NCI-H2171 (cell line): Measurements from ENCODE around the gene SEC14L3.

Experiments used
- DNase-seq: peaks from one replicate; lab custom pipeline; 2025; lab: John Stamatoyannopoulos, UW

SEC14L3 gene

DNA sequence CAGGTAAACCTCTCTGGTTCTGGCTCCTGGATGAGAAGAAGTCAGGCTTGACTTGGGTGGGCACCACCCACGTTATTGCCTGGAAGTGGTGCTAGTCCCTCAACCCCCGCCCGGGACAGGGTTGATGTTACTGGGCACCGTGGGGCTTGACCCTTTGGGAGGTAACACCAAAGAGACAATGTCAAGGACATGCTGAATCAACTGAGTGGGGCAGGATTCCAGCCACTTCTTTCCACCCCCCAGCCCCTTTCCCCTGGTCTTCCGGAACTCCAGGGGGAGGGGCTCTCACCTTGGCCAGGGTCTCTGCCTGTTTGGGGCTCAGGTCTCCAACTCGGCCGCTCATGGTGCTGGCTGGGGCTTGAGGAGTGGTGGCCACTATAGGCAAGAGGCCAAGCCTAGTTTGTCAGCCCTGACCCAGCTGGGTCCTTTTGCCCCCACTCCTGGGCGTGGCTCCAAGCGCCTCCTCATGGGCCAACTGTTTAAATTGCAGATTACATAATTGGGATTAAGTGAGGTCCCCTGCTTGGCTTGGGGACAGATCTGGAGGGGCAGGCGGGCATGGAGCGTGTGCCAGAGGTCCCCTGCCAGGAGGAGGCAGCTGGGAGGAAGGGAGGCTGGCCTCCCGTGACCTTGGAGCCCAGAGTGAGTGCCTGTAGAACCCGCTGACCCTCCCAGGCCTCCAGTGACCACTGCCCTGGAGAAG, at the start of gene SEC14L3:
SEC14L3 (minus strand) TSS at position 402 of the 703 bp plus-strand sequence; CDS start at position 343, 59 bp downstream.
- no peak for DNase-seq

DNA sequence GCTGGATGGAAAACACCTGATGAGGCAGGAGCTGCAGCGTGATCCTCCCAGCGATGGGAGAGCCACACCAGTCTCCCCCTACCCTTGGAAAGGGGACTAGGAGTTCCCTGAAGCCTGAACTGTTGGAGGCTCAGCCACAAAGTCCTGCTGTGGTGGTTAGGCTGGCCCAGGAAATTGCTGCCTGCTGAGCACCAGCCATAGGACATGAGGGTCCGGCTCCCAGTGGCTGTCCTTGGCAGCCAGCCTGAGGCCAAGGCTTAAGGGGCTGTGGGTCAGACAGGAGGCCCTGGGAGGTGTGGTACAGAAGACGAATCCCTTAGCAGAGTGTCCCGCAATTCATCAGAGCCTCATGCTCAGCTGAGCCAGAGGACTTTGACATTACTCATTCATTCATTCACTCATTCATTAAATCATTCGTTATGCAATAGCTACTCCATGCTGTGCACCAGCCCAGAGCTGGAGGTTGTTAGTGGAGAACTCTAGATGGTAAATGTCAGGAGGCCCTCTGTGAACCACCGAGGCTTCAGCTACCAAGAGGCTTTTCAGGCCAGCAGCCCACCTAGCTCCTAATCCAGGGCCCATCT, 48.1 kb upstream of the SEC14L3 start:
- no peak for DNase-seq

DNA sequence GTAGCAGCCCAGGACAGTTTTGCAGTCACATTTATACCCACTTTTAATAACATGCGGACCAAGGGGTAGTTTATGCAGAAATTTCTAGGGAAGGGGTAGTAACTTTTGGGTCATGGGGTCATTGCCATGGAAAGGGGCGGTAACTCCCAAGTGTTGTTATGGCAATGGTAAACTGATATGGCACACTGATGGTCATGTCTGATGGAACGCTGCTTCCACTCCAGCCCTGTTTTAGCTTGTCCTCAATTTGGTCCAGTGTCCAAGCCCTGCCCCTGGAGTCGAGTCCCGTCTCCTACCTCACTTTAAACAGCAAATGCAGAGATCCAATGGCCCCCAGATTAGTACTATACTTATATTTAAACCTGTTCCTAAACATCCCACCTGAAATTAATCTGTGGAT, 44.9 kb upstream of the SEC14L3 start:
- DNase-seq = no peak

DNA sequence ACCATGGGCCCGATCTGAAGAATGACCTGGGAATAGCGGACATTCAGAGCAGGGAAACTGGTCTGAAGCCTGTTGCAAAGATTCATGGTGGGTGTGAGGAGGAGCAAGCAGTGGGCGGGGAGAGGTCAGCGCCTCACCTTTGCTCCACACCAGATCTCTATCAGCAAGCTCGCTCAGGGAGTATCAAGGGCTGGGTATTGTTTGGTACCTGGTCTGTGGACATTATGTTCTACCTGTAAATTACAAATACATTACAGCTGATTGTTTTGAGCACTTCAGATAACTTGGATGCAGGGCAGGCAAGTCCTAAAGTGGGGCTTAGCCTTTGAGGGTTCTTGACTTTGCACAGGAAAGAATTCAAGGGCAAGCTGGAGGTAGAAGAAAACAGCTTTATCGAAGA, 44.5 kb upstream of the SEC14L3 start:
- no peak for DNase-seq

DNA sequence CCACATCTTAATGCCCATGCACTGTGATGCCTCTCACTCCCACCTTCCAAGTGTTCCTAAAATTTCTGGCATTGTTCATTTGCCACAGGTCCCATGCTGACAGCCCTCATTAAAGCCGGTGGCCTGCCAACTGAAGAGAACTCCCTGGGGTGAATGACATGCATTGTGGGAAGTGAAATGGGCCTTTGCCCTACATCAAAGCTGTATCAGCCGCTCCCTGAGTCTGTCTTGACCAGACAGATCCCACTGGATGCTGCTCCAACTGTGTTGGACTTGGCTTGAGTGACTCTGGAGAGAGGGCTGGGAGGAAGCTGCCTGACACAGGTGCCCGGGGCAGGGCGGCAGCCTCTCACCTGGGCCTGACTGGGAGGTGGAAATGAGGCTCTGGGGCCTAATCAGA, 42.4 kb upstream of the SEC14L3 start:
- no peak for DNase-seq

DNA sequence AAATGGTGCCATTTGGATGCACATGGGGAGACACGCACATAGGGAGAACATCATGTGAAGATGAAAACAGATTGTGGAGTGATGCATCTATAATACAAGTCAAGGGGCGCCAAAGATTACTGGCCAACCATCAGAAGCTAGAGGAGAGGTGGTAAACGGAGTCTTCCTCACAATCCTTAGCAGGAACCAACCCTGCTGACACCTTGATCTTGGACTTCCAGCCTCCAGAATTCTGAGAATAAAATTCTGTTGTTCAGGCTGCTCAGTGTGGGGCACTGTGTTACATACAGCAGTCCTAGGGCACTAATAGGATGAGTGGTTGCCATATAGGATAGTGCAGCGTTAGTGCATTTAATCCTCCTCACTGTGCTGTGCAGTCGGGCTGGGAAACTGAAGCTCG, 41.6 kb upstream of the SEC14L3 start:
- DNase-seq = no peak

DNA sequence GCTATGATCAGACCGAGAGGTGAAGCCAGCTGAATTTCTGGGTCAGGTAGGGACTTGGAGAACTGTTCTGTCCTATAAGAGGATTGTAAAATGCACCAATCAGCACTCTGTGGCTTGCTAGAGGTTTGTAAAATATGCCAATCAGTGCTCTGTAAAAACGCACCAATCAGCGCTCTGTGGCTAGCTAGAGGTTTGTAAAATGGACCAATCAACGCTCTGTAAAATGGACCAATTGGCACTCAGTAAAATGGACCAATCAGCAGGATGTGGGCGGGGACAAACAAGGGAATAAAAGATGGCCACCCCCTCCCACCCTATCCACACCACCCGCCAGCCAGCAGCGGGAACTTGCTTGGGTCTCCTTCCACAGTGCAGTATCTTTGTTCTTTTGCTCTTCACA, 40.1 kb upstream of the SEC14L3 start:
- DNase-seq = no peak

DNA sequence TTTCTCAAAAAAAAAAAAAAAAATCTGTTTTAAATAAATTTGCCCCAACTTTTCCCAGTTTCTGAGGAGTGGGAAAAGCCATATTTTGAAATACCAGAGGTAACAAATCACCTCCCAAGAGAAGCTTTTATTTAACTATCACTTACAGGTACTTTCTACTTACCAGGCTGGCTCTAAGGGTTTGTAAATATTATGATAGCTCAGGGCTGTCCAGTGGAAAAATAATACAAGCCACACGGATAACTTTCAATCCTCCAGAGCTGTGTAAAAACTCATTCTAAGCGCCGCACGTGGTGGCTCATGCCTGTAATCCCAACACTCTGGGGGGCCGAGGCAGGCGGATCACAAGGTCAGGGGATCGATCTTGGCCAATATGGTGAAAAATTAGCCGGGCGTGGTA, 39.3 kb upstream of the SEC14L3 start:
- DNase-seq = no peak

DNA sequence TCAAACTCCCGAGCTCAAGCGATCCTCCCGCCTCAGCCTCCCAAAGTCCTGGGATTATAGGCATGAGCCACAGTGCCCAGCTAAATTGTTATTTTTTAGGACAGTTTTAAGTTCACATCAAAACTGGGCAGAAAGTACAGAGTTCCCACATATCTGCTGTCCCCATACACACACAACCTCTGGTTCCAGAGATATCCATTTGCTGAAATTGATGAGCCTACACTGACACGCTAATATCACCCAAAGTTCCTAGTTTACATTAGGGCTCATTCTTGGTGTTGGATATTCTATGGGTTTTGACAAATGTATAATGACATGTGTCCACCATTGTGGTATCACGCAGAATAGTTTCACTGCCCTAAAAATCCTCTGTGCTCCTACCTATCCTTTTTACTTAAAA, 36.4 kb upstream of the SEC14L3 start:
- no peak for DNase-seq

DNA sequence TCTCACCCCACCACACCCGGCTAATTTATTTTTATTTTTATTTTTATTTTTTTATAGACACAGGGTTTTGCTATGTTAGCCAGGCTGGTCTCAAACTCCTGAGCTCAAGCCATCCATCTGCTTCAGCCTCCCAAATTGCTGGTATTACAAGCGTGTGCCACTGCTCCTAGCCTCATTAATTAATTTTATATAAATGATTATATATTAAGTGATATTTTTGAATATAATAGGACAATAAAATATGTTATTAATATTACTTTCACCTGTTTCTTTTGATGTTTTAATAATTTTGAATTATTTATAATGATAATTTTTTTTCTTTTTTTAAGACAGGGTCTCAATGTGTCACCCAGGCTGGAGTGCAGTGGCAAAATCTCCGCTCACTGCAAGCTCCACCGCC, 35.9 kb upstream of the SEC14L3 start:
- DNase-seq = no peak

DNA sequence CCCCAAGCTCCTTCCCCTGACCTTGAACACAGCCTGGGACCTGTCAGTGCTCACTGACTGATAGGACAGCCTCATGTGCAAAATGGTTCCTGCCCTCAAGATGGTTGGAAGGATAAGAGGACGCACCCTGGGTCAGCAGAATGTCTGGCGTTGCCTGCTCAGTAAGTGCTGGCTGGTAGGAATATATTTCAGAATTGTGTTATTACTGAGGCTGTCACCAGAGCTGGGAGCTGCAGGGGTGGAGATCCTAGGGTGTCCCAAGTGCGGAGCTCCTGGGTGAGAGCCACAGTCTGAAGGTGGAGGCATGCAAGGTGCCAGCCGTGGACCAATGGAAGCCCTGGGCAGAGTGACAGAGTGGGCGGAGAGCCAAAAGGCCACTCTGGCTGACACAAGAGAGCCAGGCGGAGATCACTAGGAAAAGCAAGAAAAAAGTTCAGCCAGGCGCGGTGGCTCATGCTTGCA, 34.7 kb upstream of the SEC14L3 start:
- no peak for DNase-seq

DNA sequence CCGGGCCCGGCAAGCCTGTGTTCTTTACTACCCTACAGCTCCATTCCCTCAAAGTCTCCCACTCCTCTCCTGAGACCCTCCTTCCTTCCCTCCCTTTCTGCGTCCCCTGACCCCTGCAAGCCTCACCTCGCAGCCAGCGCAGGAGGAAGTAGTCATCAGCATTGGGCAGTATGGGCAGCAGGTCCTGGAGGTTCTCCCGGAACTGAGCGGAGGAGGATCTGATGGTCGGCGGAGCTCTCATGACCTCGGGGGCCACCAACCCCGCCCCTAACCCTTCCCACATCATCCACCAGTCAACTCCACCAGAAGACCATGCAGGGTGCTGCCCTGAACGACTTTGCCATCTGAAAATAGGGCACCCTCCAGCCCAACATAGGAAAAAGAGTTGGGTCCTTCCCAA, 31.7 kb upstream of the SEC14L3 start:
- no peak for DNase-seq

DNA sequence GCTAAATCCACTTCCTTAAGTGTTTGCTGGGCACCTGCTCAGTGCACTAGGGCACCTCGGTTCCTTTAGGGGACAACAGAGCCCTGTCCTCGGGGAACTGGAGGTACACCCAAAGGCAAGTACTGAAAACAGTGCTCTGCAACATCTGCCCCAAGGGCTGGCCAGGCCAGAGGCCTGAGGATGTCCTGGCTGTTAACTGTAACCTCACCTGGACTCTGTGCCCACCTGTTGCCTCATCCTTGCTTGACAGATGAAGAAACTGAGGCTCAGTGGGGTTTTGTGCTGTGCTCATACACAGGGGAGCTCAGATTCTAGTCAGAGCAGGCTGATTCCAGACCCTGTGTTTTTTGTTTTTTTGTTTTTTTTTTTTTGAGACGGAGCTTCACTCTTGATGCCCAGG, 31.1 kb upstream of the SEC14L3 start:
- DNase-seq = no peak

DNA sequence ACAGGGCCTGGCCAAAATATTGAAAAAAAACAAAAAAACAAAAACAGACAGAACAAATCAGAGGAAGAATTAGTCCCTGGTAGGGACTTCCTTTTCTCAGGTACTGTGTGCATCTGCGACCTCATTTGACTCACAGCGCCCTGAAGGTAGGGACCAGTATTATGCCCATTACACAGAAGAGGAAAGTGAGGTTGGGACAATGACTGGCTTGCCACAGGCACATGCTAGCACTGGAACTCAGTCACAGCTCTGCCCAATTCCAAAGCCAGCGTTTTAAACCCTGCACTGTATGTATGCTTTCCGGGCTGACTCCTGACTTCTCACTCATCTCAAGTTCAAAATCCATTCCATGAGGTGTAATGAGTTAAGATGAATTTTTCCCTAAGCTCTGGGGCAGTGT, 30.3 kb upstream of the SEC14L3 start:
- no peak for DNase-seq

DNA sequence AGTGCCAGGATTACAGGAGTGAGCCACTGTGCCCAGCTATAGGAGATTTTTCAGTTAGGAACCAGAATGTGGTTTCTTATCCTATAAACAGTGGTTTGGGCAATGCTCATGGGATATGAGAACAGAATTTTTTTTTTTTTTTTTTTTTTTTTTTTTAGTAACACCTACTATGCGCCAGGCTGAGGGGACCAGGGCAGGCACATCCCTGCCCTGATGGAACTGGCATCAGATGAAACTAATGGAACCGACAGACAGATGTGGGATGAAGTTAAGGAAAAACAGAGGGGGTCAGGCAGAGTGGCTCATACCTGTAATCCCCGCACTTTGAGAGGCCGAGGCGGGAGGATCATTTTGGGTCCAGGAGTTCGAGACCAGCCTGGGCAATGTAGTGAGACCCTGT, 28.8 kb upstream of the SEC14L3 start:
- DNase-seq = no peak

DNA sequence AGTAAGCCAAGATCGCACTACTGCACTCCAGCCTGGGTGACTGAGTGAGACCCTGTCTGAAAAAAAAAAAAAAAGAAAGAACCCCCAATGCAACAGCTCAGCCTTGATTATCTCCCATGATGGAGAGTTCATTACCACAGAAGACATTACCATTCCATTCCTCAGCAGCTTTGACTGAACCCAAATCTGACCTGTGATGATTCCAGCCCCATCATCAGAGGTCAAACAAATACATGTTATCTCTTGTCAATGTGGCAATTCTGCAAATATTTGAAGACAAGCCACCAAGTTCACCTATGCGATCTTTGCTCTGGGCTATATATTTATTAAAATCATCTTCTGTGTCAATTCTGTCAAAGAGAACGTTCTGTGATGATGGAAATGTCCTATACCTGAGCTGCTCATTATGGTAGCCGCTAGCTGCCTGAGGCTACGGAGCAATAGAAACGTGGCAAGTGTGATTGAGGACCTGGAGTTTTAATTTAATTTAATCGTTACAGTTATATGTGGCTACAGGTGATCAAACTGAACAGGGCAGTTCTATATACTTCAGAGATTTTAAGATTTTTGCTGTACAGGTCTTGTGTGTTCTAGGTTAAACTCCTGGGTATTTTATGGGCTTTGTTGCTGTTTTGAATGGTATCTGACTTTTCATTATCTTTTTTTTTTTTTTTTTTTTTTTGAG, 25.8 kb upstream of the SEC14L3 start:
- DNase-seq = no peak

DNA sequence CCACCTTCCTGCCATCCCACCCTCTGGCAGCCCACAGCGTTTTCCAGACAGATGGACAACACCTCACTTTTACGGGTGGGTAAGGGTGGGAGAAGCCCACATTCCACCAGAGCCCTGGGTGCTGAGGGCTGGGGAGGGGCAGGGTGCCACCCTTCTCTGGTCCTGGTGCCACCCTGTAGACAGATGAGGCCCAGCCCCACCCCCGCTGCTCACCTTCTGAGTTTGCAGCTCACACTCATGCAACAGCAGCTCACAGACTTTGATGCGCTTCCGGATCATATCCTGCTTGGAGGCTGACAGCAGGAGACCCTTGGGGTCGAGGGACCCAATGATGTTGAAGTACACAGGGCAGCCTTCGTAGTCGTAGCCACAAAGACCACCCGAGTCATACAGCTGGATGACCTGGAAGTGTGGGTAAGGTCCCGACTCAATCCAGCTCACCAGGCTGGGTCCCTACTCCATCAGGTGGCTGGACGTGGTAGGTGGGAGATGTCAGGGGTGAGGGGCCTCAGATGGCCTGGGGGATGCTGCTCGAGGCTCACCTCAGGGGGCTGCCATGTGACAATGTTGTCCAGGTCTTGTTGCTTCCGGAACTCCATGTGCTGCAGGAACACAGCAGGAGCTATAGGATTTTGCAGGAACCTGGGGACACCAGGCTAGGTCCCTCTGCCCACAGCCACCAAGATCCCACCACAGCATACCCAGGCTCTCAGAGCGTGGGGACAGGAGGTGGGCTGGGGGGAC, 23.4 kb upstream of the SEC14L3 start:
- no peak for DNase-seq

DNA sequence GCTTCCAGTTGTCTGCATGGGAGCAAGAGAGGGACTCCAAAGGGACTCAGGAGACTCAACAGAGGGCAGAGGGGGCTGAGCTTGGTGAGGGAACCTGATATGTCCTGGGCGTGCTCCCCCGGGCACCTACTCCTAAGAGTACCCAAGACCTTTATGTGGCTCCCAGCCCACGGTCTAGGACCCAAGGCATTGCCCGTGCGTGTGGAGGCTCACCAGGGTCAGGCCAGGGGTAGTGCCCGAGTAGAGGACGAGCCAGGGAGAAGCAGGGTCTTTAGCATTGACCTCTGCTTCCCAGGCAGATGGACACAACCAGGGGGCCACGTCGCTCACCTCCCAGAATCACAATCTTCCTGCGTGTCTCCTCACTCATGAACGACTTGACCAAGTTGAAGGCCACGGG, 20.3 kb upstream of the SEC14L3 start:
- DNase-seq = no peak

DNA sequence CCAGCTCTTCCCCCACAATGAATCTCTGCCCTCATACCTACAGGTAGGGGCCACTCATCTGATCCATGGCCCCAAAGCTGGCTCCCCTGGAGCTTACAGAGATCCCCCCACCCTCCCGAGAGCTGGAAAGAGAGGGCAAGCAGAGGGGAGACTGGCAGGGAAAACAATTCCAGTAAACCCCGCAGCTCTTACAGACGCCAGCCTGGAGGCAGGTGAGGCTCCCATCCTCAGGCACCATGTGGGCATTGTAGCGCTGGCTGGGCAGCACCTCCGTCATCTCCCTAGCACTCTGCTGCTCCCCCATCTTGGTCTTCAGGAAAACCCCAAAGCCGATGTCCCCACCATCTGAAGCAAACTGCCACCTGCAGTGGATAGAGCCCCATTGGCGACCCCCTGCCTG, 19.6 kb upstream of the SEC14L3 start:
- DNase-seq = no peak

DNA sequence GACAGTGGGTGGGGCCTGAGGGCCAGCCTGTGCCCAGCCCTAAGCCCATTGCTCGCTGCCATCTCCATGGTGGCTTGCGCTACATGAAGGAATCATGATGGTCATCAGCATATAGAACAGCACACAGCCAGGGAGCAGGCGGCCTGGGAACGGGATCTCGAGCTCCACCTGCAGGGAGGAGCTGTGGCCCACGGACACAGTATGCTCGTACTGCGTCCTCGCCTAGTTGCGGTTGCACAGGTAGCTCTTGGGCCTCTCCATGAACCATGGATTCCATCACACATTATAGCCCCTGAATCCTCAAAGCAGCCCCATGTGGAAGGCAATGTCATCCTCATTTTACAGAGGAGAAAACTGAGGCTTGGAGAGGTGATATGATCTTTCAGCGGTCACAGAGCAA, 18.6 kb upstream of the SEC14L3 start:
- DNase-seq = no peak

DNA sequence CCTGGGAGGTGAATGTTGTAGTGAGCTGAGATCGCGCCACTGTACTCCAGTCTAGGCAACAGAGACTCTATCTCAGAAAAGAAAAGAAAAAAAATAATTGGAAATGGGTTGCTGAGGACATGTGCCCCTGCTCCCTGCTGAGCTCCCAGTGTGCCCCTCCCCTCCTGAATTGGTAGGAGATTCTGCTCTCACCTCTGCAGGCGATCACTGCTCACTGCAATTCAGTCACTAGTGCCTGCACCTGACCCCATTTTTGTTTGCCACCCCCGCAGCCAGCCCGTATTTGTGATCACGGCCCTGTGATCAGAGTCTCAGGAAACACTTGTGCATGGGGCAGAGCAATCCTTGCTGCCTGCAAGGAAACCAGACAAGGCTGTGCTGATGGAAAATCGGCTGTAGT, 16.3 kb upstream of the SEC14L3 start:
- DNase-seq = peak; percentile 4

DNA sequence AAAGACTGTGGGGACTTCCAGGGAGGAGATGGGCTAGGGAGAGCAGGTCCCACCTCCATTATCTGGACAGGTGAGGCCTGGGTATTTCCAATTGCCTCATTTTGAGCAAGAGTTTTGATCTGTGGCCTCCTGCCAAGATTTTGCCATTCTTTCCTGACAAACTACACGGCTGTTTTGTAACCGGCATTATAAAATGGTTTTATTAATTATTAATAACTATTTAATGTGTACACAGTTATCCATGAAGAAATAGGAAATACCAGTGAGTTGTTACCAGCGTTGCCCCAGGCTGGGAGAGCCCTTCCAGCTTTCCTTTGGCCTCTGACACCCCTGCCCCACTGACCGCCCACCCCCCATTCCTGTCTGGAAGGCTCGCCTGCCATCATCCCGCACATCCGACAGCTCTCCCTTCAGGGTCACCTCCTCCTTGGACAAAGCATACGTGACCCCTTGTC, 14.9 kb upstream of the SEC14L3 start:
- no peak for DNase-seq

DNA sequence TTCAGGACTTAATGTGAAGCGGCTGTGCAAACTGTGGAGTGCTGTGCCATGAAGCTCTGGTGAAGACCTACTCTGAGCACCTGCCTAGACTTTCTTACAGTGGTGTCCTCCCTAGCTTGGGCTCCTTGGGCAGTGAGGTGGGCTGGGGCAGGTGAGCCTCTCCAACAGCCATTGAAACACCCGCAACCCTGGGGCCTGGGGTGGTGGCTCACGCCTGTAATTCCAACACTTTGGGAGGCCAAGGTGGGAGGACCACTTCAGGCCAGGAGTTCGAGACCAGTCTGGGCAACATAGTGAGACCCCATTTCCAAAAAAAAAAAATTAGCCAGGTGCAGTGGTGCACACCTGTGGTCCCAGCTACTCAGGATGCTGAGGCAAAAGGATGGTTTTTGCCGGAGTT, 14.3 kb upstream of the SEC14L3 start:
- no peak for DNase-seq
